ENCODE measurements around the gene UIMC1.

GRCh38 chr5:176890455-176891330 lies 115.9 kb downstream of the UIMC1 start:
- TF ChIP-seq CTCF (tag by site-specific recombination; IDR thresholded peaks at IDR 0.05), result no peak
- TF ChIP-seq, protein P1, sequence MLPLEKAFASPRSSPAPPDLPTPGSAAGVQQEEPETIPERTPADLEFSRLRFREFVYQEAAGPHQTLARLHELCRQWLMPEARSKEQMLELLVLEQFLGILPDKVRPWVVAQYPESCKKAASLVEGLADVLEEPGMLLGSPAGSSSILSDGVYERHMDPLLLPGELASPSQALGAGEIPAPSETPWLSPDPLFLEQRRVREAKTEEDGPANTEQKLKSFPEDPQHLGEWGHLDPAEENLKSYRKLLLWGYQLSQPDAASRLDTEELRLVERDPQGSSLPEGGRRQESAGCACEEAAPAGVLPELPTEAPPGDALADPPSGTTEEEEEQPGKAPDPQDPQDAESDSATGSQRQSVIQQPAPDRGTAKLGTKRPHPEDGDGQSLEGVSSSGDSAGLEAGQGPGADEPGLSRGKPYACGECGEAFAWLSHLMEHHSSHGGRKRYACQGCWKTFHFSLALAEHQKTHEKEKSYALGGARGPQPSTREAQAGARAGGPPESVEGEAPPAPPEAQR (tag by site-specific recombination; IDR thresholded peaks at IDR 0.05), result no peak
- TF ChIP-seq ZNF324 (tag by site-specific recombination; IDR thresholded peaks at IDR 0.05), result no peak
- TF ChIP-seq YY1 (tag by site-specific recombination; IDR thresholded peaks at IDR 0.05), result no peak
- no peak for TF ChIP-seq ZNF580 (tag by site-specific recombination; IDR thresholded peaks at IDR 0.05)
- TF ChIP-seq ZNF138 (tag by site-specific recombination; IDR thresholded peaks at IDR 0.05; ENCODE audit: borderline replicate concordance), result no peak
- TF ChIP-seq BCL11A (tag by site-specific recombination; IDR thresholded peaks at IDR 0.05; ENCODE audit: low read depth), result no peak
- no peak for TF ChIP-seq ZNF394 (tag by site-specific recombination; IDR thresholded peaks at IDR 0.05; ENCODE audit: borderline replicate concordance)
- TF ChIP-seq REPIN1 (tag by site-specific recombination; IDR thresholded peaks at IDR 0.05; ENCODE audit: low read depth), result no peak

All from HEK293 (cell line).